GM19438 (cell line): ENCODE data around the gene EIF4B.
"Not testable (repeated sequence)": the region's sequence is repeated elsewhere in the genome, so short reads cannot be mapped to it uniquely, and the experiment has no call there.

Experiments used
- ATAC-seq: cut with Tn5 transposase; IDR thresholded peaks from one replicate; pipeline ENCODE4 v1.9.1; 2021; ENCODE audit warnings: low read depth; ENCODE audit not compliant: unreplicated experiment

The EIF4B gene

GRCh38 chr12:53005986-53006809 lies at the start of gene EIF4B:
Gene EIF4B, plus strand, starts transcription at chr12:53006456. Its CDS starts 28 bp downstream, at chr12:53006484.
- peak; percentile 91 for ATAC-seq

DNA sequence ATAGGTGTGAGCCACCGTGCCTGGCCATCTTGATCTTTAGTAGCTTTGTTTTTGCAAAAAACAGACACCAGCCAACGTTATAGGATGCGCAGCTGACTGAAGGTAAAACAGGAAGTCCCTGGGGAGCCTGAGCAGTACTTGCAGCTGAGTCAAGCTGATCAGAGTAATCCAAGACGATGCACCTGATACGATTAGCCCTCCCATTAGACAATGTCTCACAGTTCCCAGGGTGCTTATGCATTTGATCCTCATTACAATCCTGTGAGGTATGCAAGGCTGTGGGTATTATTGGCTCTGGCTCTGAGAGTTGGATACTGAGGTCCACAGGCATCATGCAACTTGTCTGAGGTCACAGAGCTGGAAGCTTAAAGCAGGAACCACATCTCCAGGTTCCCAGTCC lies 49.3 kb upstream of the EIF4B start:
- no peak for ATAC-seq

DNA sequence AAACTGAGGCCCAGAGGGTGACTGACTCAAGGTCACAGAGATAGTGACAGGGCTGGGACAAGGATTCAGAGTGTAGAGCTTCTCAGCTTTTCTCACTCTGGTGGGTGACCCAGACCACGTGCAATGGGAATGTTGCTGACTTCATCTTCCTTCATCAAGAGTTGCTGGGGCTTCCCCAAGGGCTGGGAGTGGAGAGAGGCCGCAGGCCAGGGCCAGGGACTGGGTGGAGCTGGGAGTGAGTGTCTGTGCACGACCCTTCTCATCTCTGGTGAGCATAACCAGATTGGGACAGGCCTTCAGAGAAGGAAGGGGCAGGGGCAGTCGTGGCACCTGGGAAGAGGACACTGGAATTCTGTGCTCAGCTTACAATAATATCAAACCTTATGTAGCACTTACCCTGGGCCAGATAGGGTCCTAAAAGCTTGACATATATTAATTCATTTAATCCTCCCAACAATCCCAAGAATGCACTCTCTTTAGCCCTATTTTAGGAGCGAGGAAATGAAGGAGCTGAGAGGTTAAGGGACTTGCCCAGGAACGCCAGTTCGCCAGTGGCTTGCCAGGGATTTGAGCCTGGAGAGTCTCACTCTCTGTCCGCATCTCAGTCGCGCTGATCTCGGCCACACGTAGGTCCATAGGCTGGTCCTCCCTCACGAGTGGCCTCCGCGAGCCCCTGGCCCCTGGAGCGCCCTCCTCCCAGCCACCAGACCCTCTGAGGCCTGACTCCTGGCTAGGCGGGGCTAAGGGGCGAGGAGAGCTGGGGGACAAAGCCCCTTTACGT lies 41.5 kb upstream of the EIF4B start:
- no peak for ATAC-seq

DNA sequence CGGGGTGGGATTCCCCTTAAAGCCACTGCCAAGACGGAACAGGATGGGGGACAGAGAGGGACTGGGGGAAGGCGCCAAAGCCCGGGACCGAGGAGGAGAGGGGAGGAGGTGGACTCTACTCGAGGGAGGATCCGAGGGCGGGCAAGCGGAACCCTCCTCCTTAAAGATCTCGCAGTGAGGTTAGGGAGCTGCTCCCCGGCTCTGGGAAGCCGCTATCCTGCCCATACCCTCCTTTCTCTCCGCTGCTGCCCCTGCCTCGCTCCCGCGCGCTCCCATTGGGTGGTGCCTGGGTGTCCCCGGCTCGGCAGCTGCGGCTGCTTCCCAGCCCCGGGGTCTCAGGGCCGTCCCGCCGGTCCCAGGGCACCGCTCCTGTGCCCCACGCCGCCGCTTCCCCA lies 40.9 kb upstream of the EIF4B start:
- no peak for ATAC-seq

DNA sequence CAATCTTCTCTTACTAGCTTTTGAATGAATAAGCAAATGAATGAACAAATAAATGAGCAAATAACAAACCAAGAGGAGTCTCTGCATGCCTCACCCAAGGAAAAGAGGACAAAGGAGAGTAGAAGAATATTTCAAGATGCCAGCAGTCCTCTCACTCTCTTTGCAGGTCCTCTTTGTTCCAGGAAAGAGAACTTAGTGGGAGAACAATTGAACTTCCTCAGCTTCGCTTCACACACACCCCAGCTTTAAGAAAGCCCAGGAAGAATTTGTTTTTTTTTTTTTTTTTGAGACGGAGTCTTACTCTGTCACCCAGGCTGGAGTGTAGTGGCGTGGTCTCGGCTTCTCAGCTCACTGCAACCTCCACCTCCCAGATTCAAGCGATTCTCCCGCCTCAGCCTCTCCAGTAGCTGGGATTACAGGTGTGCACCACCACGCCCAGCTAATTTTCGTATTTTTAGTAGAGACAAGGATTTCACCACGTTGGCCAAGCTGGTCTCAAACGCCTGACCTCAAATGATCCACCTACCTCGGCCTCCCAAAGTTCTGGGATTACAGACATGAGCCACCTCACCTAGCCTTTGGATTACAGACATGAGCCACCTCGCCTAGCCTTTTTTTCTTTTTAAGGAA lies 37.0 kb upstream of the EIF4B start:
- no peak for ATAC-seq

GRCh38 chr12:52969828-52970569 lies 36.3 kb upstream of the EIF4B start:
- no peak for ATAC-seq

DNA sequence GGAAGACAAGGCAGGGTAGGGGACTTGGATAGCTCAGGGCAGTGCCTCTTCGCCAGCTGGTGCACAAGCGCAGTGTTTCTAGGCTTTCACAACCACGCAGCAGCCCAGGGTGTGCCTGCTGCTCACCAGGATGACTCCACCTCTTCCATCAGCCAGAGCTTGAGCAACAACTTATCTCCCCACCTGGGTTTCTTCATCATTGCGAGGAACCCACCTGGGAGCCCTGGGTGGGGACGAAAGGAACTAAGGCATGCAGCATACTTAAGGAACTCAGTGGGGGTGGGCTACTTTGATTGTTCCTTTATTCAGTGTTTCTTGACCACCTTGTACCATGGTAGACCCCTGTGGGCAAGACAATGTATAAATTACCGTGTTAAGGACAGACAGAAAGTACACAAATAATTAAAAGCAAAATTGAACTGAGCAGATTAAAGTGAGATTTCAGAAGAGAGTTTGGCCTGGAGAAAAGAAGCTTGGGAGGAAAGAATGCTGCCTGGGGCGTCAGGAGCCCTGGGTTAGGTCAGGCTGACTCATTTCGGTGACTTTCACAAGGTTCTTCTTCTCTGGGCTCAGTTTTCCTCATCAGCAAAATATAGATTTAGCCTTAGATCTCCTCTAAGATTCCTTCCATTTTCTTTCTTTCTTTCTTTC lies 34.5 kb upstream of the EIF4B start:
- no peak for ATAC-seq

DNA sequence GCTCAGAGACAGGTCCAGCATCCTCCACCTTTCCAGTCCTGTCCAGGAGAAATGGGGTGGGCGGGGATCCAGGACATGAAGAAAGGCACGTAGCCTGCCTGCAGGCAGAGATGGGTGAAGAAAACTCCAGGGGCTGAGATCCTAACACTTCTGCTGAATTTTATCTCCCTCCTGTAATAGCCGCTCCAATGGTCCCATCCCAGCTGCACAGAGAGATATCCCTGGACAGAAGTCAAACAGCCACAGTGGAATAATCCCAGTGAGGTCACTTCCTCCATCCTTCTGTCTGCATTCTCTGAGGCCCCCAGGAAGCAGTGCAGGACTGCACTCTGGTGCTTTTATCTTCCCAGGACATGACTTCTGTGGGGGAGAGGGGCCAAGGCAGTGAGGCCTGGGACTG lies 31.1 kb upstream of the EIF4B start:
- no peak for ATAC-seq

DNA sequence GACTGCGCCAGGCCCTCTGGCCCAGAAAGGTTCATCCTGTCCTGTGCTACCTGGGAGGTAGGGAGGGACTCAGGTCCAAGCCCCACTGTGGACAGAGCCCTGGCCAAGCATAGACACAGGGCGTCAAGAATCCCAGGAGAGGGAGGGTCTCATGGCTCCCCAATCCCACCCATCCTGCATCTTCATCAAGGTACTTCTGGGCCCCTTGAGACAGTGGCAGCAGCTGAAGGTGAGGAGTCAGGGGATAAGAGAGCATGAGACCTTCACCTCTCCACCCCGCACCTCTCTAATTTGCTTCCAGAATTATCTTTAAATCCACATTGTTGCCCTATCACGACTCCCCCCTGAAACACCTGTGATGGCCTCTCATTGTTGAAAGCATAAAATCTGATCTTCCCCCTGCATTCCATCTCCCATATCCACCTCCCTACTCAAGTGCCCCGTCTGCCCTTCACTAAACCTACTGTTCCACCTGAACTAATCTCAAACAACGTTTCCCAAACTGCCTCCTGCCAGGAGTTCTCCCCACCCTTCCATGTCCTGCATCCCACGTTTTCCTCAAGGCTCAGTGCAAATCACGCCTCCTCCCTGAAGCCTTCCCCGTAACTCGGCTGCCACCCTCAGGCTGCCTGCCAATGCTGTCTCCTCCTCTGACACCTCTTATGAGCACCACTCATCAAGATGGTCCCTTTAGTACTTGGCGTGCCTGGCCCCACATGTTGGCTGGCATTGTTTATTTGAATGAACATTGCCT lies 30.3 kb upstream of the EIF4B start:
- no peak for ATAC-seq

DNA sequence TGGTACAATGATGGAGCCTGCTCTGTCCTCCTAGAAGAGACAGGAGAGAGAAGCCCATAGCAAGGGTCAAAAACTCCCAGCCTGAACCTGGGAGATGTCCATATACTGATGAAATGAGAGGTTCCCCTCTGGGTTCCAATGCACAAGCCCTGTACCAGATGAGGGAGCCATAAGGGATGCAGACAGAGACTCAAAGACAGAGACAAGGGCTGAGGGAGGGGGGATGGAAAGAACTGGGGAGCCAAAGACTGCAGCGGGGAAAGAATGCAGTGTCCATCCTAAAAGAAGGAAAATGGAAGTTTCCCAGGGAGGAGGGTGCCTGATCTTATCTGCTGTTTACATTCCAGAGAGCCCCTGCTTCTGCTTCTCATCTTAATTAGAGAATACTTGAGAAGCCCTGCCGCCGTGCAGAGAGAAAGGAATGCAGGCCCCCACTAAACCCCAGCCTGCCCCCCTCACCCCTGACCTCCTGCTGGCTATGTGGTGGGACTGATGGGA lies 29.6 kb upstream of the EIF4B start:
- no peak for ATAC-seq

DNA sequence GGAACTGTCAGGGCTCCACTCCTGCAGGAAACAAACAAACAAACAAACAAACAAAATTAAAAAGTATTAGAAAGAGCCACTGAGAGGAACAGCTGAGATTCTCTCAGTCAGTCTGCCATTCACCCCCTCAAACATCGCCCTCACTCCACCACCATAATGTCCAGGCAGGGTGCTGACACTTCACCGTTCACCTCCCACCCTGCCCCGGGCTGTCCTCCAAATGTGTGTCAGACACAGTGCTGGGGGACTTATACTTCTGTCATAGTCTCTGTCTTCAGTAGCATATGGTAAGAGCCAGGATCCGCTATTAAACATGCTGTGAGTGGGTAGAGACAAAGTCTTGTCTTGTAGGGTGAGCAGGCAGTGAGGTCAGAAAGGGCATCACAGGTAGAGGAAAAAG lies 29.1 kb upstream of the EIF4B start:
- no peak for ATAC-seq

DNA sequence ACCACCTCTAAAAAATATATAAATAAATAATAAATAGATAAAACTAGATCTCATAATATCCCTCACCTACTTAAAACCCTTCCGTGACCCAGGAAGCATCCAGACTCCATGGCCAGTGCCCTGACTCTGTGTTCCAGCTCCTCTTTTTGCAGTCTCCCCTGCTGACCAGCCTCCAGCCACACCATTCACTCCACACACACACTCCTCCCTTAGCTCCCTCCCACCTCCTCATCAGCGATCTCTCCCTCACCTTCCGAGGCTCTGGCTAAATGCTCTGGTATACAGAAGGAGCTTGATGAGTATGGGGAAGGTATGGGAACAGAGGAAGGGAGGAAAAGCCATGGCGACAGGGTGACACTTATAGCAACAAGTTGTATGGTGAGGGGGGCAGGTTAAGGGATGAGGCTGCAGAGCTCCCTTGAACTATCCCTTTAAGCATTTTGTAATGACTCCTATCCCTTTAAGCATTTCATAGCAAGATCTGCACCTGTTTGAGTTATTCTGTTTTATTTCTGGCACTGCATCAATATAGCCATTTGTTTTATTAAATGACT lies 26.1 kb upstream of the EIF4B start:
- ATAC-seq, result no peak

DNA sequence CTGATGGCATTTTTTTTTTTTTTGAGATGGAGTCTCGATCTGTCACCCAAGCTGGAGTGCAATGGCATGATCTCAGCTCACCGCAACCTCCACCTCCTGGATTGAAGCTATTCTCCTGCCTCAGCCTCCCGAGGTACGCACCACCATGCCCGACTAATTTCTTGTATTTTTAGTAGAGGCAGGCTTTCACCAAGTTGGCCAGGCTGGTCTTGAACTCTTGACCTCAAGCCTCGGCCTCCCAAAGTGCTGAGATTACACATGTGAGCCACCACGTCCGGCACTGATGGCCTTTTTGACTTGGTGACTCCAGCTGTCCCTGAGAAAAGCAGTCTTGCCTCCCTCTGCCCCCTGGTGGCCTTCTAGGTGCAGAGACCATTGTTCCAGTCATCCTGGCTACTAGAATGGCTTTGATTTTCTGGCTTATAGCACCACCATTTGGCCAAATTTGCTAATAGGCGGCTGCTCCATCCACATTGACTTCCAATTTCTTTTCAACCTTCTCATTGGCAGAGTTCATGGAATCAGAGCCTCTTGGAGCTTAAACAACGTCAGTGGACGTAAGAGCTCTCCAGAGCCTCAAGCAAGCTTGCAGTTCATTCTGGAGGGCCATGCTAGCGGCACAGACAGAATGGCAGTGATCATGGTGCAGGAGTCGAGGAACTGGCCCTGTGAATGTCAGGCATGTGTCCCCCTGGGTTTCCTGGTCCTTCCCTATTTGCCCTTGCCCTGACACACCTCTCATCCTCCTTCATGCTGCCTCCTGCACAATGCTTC lies 25.4 kb upstream of the EIF4B start:
- ATAC-seq, result no peak

GRCh38 chr12:52984136-52984535 lies 22.1 kb upstream of the EIF4B start:
- no peak for ATAC-seq

DNA sequence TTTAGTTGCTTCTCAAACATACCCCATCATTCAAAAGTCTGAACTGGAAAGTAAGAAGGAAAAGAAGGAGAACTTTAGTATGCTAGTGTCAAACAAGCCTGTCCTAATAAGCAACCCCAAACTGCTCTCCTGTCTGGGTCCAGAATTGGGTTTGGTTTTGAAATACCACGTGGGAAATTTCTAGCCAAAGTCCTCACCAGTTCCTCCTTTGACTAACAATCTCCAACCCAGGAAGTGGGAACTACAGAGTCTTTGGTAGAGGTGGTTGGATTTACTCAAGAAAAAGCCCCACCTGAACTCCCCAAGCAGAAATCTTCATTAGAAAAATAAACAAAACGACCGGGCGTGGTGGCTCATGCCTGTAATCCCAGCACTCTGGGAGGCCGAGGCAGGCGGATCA lies 17.4 kb upstream of the EIF4B start:
- ATAC-seq, result no peak

GRCh38 chr12:52990206-52990605 lies 16.1 kb upstream of the EIF4B start:
- no peak for ATAC-seq

GRCh38 chr12:52992240-52992639 lies 14.0 kb upstream of the EIF4B start:
- not testable (repeated sequence) for ATAC-seq
